Stimulated activated CD4-positive, alpha-beta T cell treated with anti-CD3 and anti-CD28 coated beads, Interleukin-15, amount 100 ng/mL, for 48 hours (primary cell): ENCODE measurements around the gene LUC7L2.
A peak's percentile ranks its signal among the peaks of the same experiment; 100 is the strongest.
"Not testable (repeated sequence)": the region's sequence is repeated elsewhere in the genome, so short reads cannot be mapped to it uniquely, and the experiment has no call there.

Experiments used
- DNase-seq, 2 donors: peaks; one replicate each; pipeline ENCODE4 v3.0.0-alpha.2; 2020; ENCODE audit warnings: low read depth in 2 of 2

The LUC7L2 gene

GRCh38 chr7:139359366-139360209, at the start of gene LUC7L2:
LUC7L2 (plus strand) TSS chr7:139359894; CDS start chr7:139360262, 368 bp downstream.
- DNase-seq, result peak; percentile 99 to 100

- no peak for DNase-seq
These were observed 41.7 kb upstream of the LUC7L2 start for GRCh38 chr7:139317939-139318505.

GRCh38 chr7:139321071-139321745, 38.5 kb upstream of the LUC7L2 start:
- DNase-seq, result no peak

- not testable (repeated sequence) for DNase-seq
These were observed 35.0 kb upstream of the LUC7L2 start for GRCh38 chr7:139324709-139325108.

- DNase-seq, result no peak
These were observed 31.3 kb upstream of the LUC7L2 start for GRCh38 chr7:139328375-139328774.

GRCh38 chr7:139329119-139329518, 30.6 kb upstream of the LUC7L2 start:
- DNase-seq, result no peak

- no peak for DNase-seq
These were observed 29.2 kb upstream of the LUC7L2 start for GRCh38 chr7:139330333-139331030.

- no peak for DNase-seq
These were observed 26.9 kb upstream of the LUC7L2 start for GRCh38 chr7:139332697-139333359.

- DNase-seq, result not testable (repeated sequence)
These were observed 26.3 kb upstream of the LUC7L2 start for GRCh38 chr7:139333443-139333842.

- no peak for DNase-seq
These were observed 25.1 kb upstream of the LUC7L2 start for GRCh38 chr7:139334399-139335150.

- no peak for DNase-seq
These were observed 20.7 kb upstream of the LUC7L2 start for GRCh38 chr7:139339025-139339424.

GRCh38 chr7:139339698-139340036, 20.0 kb upstream of the LUC7L2 start:
- DNase-seq, result no peak

- peak; percentile 98 for DNase-seq
These were observed 19.5 kb upstream of the LUC7L2 start for GRCh38 chr7:139340037-139340807.

GRCh38 chr7:139340808-139341057, 19.0 kb upstream of the LUC7L2 start:
- no peak for DNase-seq

- DNase-seq, result peak; percentile 76 to 79
These were observed 18.5 kb upstream of the LUC7L2 start, which contains the start of gene FMC1 for GRCh38 chr7:139341058-139341775. FMC1 (plus strand) TSS chr7:139341337; CDS start chr7:139341385, 48 bp downstream.

GRCh38 chr7:139341776-139342226, 17.9 kb upstream of the LUC7L2 start:
- no peak for DNase-seq

GRCh38 chr7:139345042-139345441, 14.7 kb upstream of the LUC7L2 start:
- DNase-seq, result no peak

- no peak for DNase-seq
These were observed 8.7 kb upstream of the LUC7L2 start for GRCh38 chr7:139351027-139351426.

- DNase-seq, result no peak
These were observed 5.0 kb upstream of the LUC7L2 start for GRCh38 chr7:139354729-139355128.

- no peak for DNase-seq
These were observed 4.4 kb upstream of the LUC7L2 start for GRCh38 chr7:139355320-139355719.
